ENCODE results near the gene AIFM2.

- TF ChIP-seq POLR2AphosphoS5 (IDR thresholded peaks at IDR 0.05; ENCODE audit: low read depth, low read length): no peak
- TF ChIP-seq SIN3A (IDR thresholded peaks at IDR 0.05; ENCODE audit: borderline replicate concordance, insufficient read depth, low read length): no peak
- TF ChIP-seq REST (IDR thresholded peaks at IDR 0.05; ENCODE audit: insufficient read depth in 1 of 2, low read depth in 2 of 2, low read length in 2 of 2): no peak
Observed at GRCh38 chr10:70175516-70175915, 42.9 kb upstream of the AIFM2 start.

Data from PFSK-1 (cell line).